ENCODE results near the gene C16orf95. TPM values are rescaled to one million over a fixed set of nuclear protein-coding genes. Genes with fewer than 3 reads are reported as not detected.

C16orf95 gene
- total RNA-seq, 1 donor from 2014 or later: 4.7 TPM

DNA sequence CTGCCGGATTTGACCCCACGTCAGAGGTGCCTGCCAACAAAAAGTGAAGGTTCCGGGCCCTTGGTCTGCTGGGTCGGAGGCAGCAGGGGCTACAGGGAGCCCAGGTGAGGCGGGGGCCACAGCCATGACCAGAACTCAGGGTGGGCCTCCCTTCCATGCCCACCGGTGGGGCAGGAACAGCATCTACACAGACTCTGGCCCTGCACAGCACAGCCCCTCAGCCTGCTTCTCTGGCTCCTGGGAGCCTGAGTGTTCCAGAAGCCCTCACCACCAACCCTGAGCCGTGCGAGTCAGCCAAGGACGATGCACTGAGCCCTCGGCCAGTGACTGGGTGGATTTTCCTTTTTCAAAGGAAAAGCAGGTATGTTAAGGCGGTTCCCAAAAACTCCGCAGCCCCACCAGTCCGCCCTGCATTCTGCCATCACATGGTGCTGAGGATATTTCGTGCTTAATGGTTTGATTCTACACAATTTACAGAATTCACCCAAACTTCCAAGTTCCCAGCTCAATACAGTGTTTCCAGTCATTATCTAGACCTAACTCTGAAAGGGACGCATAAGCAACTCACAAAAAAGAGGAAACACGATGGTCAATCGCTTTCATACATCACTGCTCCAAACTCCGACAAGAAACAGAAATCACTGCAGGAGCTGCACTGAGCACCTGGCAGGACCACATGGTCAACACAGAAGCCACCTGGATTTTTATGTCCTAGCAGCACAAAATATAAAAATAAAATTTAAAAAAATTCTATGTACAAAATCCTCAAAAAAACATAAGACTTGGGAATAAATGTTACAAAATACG is 19.4 kb upstream of the C16orf95 start:
- H3K27me3 Mint-ChIP-seq: no peaks in the 10 kb centered on the region
- no peak overlapping the region for H3K27ac Mint-ChIP-seq

GRCh38 chr16:87335625-87336433 is 18.6 kb upstream of the C16orf95 start:
- Mint-ChIP-seq H3K9me3 (ENCODE audit: low read depth) (no peaks in the 10 kb centered on the region), H3K27me3 (no peaks in the 10 kb centered on the region), H3K27ac (no peak overlapping the region), H3K4me3 (ENCODE audit: low read depth) (no peak overlapping the region), H3K36me3 (ENCODE audit: insufficient read depth) (peaks cover 7% of the 10 kb centered on the region), H3K4me1 (ENCODE audit: low read depth) (no peaks in the 10 kb centered on the region)
- TF ChIP-seq CTCF (IDR thresholded peaks at IDR 0.05; ENCODE audit: unreplicated experiment): no peak
- no peak for DNase-seq (ENCODE audit: low spot score, unreplicated experiment)

More for the DNA sequence above, 19.4 kb upstream of the C16orf95 start:
- no peaks in the 10 kb centered on the region for H3K4me1 Mint-ChIP-seq (ENCODE audit: low read depth)
- no peak for TF ChIP-seq CTCF (IDR thresholded peaks at IDR 0.05; ENCODE audit: unreplicated experiment)
- peaks cover 6% of the 10 kb centered on the region for H3K36me3 Mint-ChIP-seq (ENCODE audit: insufficient read depth)
- no peak for DNase-seq (ENCODE audit: low spot score, unreplicated experiment)
- H3K4me3 Mint-ChIP-seq (ENCODE audit: low read depth): no peak overlapping the region
- H3K9me3 Mint-ChIP-seq (ENCODE audit: low read depth): no peaks in the 10 kb centered on the region

GRCh38 chr16:87334651-87335624 is 17.7 kb upstream of the C16orf95 start:
- H3K9me3 Mint-ChIP-seq (ENCODE audit: low read depth): no peaks in the 10 kb centered on the region
- DNase-seq (ENCODE audit: low spot score, unreplicated experiment): no peak
- H3K4me3 Mint-ChIP-seq (ENCODE audit: low read depth): no peak overlapping the region
- H3K36me3 Mint-ChIP-seq (ENCODE audit: insufficient read depth): peaks cover 5% of the 10 kb centered on the region
- TF ChIP-seq CTCF (IDR thresholded peaks at IDR 0.05; ENCODE audit: unreplicated experiment): no peak
- no peak overlapping the region for H3K27ac Mint-ChIP-seq
- H3K27me3 Mint-ChIP-seq: no peaks in the 10 kb centered on the region
- H3K4me1 Mint-ChIP-seq (ENCODE audit: low read depth): no peaks in the 10 kb centered on the region

- no peaks in the 10 kb centered on the region for H3K4me1 Mint-ChIP-seq (ENCODE audit: low read depth)
- peaks cover 3% of the 10 kb centered on the region for H3K36me3 Mint-ChIP-seq (ENCODE audit: insufficient read depth)
- no peaks in the 10 kb centered on the region for H3K27me3 Mint-ChIP-seq
- no peak for DNase-seq (ENCODE audit: low spot score, unreplicated experiment)
- no peak for TF ChIP-seq CTCF (IDR thresholded peaks at IDR 0.05; ENCODE audit: unreplicated experiment)
- no peaks in the 10 kb centered on the region for H3K9me3 Mint-ChIP-seq (ENCODE audit: low read depth)
- no peak overlapping the region for H3K27ac Mint-ChIP-seq
- H3K4me3 Mint-ChIP-seq (ENCODE audit: low read depth): no peak overlapping the region
Observed at GRCh38 chr16:87333581-87334331, 16.6 kb upstream of the C16orf95 start.
